ENCODE data around the gene DYNLL2. TPM values are rescaled to one million over a fixed set of nuclear protein-coding genes. Genes with fewer than 3 reads are reported as not detected.
A peak's percentile ranks its signal among the peaks of the same experiment; 100 is the strongest.
"Not testable (repeated sequence)": the region's sequence is repeated elsewhere in the genome, so short reads cannot be mapped to it uniquely, and the experiment has no call there.

The DYNLL2 gene
- total RNA-seq (2014; rRNA removed; shearing (Covaris generic)) = 14.4 and 16.0 TPM in 2 replicates

DNA sequence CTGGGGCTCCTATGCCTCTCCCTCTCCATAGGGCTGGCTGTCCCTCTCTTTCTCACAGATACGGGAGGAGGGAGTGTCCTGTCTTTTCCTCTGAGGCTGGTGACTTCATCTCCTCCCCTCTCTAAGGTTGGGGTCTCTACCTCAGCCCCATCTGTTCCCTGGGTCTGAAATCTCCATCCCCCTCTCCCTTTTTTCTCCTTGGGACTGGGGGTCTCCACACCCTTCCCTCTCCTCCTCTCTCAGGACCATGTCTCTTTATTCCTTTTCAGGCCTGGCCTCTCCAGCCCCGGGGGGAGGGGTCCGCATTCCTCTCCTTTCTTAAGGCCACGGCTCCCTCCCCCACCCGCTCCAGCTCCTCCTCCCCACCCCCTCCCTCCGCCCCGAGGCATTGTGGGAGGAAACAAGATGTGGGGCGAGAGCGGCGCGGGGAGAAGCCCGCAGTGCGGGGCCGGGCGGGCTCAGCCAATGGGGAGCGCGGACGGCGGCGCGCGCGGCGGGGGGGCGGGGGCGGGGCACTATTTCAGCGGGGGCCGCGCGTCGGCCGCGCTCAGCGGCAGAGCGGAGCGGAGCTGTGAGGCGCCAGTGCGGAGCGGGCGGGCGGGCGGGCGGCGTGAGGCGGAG, at the start of gene DYNLL2:
Gene DYNLL2 (plus strand): TSS at position 550 of the 621 bp plus-strand sequence. CDS start 3,672 bp downstream, outside the sequence.
- no peaks in the 10 kb centered on the region for H3K9me3 ChIP-seq (replicated peaks)
- no peaks in the 10 kb centered on the region; the same call in 1 of the 2 replicates for H3K27me3 ChIP-seq
- H3K27ac ChIP-seq = peak within 1 kb of the TSS; percentile 55
- peak within 1 kb of the TSS; percentile 90 for H3K4me3 ChIP-seq
- peak; percentile 94 to 95 for DNase-seq
- peaks cover 23% of the 10 kb centered on the region for H3K36me3 ChIP-seq
- H3K4me1 ChIP-seq = peaks cover 11% of the 10 kb centered on the region; the same call in 1 of the 2 replicates

DNA sequence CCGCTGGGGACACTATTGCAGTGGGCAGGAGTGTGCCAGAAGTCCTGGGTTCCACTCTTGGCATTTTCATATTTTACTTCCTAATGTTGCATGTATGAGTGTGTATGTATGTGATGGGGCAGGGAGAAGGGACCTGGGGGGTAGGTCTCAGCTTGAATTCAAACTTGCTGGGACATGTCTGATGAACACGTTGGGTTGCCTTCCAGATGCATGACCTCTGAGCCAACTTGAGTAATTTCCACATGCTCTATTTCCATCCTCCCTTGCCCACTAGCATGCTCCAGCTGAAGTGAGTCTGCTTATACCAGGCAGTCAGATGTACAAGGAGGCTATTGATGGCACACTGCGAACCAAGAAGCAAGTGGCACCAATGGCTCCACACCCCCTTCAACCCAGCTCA, 43.2 kb upstream of the DYNLL2 start:
- H3K27ac ChIP-seq = no peak overlapping the region
- no peaks in the 10 kb centered on the region for H3K4me1 ChIP-seq
- no peaks in the 10 kb centered on the region for H3K27me3 ChIP-seq
- no peaks in the 10 kb centered on the region for H3K9me3 ChIP-seq (replicated peaks)
- DNase-seq = no peak
- no peaks in the 10 kb centered on the region for H3K36me3 ChIP-seq
- H3K4me3 ChIP-seq = no peak overlapping the region

DNA sequence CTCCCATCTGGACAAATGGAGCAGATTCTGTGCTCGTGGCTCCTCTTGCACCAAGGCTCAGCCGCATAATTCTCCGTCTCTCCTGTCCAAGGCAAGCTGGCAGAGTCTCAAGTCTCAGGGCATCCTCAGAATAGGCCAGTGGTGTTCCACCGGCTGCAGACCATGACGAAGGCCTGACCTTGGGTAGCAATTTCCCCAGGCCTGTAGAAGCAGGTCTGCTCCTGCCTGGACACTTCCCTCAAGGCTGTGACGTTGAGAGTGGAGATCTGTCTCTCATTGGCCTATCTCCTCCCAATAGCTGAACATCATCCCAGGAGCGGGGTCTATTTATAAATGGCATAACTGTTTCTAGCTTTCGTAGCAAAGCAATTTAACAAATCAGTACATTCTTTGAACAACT, 42.8 kb upstream of the DYNLL2 start:
- no peaks in the 10 kb centered on the region for H3K9me3 ChIP-seq (replicated peaks)
- no peaks in the 10 kb centered on the region for H3K36me3 ChIP-seq
- no peak overlapping the region for H3K27ac ChIP-seq
- H3K4me1 ChIP-seq = no peaks in the 10 kb centered on the region
- H3K27me3 ChIP-seq = no peaks in the 10 kb centered on the region
- H3K4me3 ChIP-seq = no peak overlapping the region
- DNase-seq = no peak

DNA sequence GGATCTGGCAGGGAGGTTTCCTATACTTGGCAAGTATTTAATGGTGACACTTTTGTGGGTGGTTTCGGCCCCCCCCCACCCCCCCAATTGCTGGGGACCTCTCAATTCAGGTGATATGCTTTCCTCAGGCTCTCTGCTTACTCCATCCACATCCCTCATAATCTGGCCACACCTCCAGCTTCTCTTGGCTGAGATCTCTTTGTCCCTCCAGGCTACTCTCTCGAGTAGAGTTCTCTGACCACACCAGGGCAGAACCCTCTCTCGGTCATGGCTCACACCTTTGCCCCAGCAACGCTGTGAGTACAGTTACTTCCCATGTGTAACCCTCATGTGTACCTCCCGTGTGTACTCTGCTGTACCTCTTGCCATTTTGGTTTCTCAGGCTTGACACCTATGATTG, 42.1 kb upstream of the DYNLL2 start:
- no peaks in the 10 kb centered on the region for H3K4me1 ChIP-seq
- H3K27ac ChIP-seq = no peak overlapping the region
- H3K36me3 ChIP-seq = no peaks in the 10 kb centered on the region
- no peaks in the 10 kb centered on the region for H3K27me3 ChIP-seq
- H3K4me3 ChIP-seq = no peak overlapping the region
- no peak for DNase-seq
- H3K9me3 ChIP-seq (replicated peaks) = no peaks in the 10 kb centered on the region

DNA sequence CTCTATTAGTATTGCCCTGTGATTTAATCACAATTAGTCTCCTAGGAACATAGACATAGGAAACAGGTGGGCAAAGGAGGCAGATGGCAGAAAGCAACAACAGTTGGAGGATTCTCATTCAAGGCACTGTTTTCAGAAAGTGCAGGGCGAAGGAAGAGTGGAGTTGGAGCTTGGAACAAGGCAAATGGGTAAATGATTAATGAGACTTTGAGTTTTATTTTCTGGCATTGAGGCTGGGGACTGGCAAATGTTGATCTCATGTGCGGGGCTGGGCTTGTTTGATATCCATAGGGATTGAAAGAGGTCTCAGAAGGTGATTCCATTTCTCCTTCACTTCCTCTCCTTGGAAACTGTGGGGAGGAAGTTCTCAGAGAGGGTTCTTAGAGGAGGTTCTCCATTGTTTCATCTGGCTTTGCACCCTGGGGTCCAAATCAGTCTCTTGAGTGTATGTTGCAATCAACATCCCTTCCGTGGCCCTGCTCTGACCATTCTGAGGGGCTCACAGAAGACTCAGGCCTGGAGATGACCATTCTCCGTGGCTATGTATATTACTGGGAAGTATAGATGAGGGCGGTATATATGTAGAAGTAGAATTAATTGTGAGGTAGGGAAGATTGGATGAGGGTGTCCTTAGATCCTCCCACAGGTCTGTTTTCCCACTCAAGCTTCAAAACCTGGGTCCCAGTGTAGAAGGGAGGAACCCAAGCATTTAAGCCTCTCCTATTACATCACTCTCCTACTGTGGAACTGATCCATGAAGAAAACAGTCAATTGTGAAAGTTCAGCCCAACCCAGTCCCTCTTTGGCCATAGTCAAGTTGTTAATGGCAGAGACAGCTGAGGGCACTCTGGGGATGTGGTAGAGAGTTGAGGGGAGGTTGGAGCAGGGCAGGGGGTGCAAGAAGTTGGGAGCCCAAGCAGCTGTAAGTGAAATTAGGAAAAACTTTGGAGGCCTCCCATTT, 39.7 kb upstream of the DYNLL2 start:
- DNase-seq = no peak

DNA sequence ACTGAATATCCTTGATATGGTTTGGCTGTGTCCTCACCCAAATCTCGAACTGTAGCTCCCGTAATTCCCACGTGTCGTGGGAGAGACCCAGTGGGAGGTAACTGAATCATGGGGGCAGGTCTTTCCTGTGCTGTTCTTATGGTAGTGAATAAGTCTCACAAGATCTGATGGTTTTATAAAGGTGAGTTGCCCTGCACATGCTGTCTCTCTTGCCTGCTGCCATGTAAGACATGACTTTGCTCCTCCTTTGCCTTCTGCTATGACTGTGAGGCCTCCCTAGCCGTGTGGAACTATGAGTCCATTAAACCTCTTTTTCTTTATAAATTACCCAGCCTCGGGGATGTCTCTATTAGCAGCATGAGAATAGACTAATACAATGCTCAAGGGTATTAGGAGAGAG, 39.0 kb upstream of the DYNLL2 start:
- not testable (repeated sequence) for H3K27ac ChIP-seq; H3K4me3 ChIP-seq; H3K9me3 ChIP-seq (replicated peaks); H3K36me3 ChIP-seq; DNase-seq; H3K4me1 ChIP-seq; H3K27me3 ChIP-seq

More for the DNA sequence above, 39.7 kb upstream of the DYNLL2 start:
- no peaks in the 10 kb centered on the region for H3K9me3 ChIP-seq (replicated peaks)
- no peak overlapping the region for H3K4me3 ChIP-seq
- H3K4me1 ChIP-seq = no peaks in the 10 kb centered on the region
- no peaks in the 10 kb centered on the region for H3K36me3 ChIP-seq
- no peaks in the 10 kb centered on the region for H3K27me3 ChIP-seq
- no peak overlapping the region for H3K27ac ChIP-seq

DNA sequence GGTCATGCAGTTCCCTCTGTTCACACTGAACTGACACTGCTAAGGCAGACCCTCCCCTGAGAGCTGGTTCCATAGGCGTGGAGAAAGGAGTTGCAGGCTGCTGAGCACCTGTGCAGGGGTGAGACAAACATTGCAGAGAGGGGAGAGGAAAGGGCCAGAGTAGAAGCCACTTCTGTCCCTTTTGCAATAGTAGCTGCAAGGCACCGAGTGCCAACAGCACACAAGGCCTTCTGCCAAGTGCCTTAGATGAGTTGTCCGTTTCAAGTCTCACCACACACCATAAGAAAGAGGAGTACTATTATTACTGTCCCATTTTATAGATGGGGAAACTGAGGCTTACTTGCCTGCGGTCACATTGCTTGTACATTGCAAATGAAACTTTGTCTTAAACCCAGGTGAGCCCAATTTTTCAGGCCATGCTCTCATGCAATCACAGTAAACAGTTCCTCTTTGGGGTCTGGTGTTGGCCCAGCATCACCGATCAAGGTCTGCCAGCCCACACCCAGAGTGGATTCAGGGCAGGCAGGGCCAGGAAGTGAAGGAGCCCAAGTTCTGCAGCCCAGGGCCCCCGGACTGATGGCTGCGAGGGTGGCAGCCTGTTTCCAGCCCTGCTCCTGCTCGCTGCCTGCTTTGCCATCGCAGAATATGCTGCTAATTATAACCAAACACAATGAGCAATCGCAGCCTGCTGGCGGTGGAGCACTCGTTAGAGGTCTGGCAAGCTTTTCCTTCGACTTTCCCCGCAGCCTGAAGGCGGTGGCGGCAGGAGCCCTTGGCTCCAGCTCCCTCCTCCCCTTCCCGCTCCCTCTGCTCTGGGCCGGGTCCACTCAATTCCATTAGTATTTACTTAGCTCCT, 36.8 kb upstream of the DYNLL2 start:
- Histone ChIP-seq H3K27ac (no peak overlapping the region), H3K4me3 (no peak overlapping the region), H3K9me3 (replicated peaks) (no peaks in the 10 kb centered on the region), H3K36me3 (no peaks in the 10 kb centered on the region), H3K27me3 (no peaks in the 10 kb centered on the region), H3K4me1 (peaks cover 3% of the 10 kb centered on the region; the same call in 1 of the 2 replicates)
- DNase-seq = no peak

DNA sequence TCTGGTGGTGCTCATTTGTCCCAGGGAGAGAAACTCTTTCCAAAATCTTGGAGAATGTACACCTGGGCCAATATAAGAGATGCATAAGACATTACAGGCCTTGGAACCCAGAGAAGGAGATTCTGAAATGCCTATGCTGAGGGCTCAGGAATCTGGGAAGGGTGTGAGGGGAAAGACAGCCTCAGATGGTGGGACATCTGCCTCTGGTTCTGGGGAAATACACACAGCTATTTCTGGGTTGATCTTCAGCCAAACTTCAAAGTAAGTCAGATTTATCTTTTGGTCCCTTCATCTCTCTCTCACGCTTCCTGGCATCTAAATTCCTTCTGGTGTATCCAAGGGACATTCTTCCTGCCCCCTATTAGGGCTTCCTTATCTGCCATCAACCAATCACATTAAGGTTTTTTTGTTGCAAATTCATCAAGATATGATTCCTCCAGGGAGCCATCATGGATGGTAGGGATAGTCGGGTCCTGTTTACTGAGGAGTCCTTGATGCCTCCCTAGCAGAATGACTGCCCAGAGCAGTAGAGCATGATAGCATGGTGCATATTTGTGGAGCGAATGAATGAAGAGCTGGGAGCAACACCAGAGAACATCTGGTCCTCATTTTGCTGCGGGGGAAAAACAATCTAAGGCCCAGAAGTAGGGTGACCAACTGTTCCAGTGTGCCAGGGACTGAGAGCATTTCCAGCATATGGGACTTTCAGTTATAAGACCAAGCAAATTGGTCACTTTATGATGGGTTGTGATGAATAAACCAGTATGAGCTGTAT, 35.7 kb upstream of the DYNLL2 start:
- H3K36me3 ChIP-seq = no peaks in the 10 kb centered on the region
- no peak for DNase-seq
- H3K27ac ChIP-seq = no peak overlapping the region
- peaks cover 5% of the 10 kb centered on the region; the same call in 1 of the 2 replicates for H3K4me1 ChIP-seq
- H3K9me3 ChIP-seq (replicated peaks) = no peaks in the 10 kb centered on the region
- H3K27me3 ChIP-seq = no peaks in the 10 kb centered on the region
- no peak overlapping the region for H3K4me3 ChIP-seq

DNA sequence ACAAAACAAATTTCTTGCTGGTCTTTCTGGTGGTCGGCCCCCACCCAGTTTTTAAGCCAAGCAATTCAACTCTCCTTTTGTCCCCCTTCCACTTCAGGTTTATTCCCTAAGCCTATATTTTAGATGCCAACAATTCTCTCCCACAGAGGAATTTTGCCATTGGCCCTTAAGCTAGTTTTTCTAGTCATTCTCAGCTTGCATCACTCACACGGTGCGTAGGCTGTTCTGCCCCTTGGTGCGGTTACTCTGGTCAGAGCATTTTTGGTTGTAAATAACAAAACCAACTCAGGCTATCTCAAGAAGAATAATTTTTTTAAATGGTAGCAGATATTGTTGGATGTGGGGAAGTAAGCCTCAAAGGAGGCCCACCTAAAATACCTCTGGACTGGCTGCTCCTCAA, 33.7 kb upstream of the DYNLL2 start:
- Histone ChIP-seq H3K27me3 (no peaks in the 10 kb centered on the region), H3K27ac (no peak overlapping the region), H3K36me3 (no peaks in the 10 kb centered on the region), H3K9me3 (replicated peaks) (no peaks in the 10 kb centered on the region), H3K4me1 (peaks cover 5% of the 10 kb centered on the region; the same call in 1 of the 2 replicates), H3K4me3 (no peak overlapping the region)
- no peak for DNase-seq

DNA sequence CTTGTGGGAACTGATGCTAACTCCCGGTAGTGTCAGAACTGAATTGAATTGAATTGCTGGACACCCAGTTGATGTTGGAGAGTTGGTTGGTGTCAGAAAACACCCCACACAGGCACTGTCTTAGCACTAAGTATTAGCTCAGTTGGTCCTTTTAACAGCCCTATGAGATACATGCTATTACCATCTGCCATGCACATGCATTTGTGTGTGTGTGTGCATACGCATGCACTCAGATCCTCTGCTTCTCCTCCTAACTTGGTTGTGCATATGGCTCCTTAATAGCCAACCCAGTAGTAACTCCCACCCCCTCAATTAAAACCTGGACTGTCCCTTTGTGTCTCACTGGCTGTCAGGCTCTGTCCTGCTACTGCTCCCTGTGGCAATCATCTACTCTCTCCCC, 32.3 kb upstream of the DYNLL2 start:
- no peak overlapping the region for H3K27ac ChIP-seq
- DNase-seq = no peak

DNA sequence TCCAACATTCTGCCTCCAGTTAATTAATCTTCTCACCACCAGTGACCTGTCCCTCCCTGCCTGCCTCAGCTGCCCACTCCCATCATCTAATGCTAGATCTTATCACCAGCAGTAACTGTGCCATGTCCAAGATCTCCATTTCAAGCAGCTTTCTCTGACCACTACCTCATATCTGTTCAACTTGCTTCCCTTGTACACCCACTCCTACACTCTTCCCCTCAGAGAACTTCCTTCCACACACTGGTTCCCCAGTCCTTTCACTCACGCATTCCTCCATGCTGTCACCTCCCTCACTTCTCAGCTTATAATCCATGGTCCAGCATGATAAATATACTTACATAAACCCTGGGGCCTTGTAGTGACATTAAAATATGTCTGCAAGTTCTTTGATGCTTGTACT, 31.8 kb upstream of the DYNLL2 start:
- no peaks in the 10 kb centered on the region for H3K27me3 ChIP-seq
- H3K27ac ChIP-seq = no peak overlapping the region
- H3K36me3 ChIP-seq = no peaks in the 10 kb centered on the region
- H3K9me3 ChIP-seq (replicated peaks) = no peaks in the 10 kb centered on the region
- H3K4me3 ChIP-seq = no peak overlapping the region
- H3K4me1 ChIP-seq = peaks cover 5% of the 10 kb centered on the region; the same call in 1 of the 2 replicates
- DNase-seq = no peak

More for the DNA sequence above, 32.3 kb upstream of the DYNLL2 start:
- Histone ChIP-seq H3K27me3 (no peaks in the 10 kb centered on the region), H3K4me3 (no peak overlapping the region), H3K4me1 (peaks cover 5% of the 10 kb centered on the region; the same call in 1 of the 2 replicates), H3K36me3 (no peaks in the 10 kb centered on the region), H3K9me3 (replicated peaks) (no peaks in the 10 kb centered on the region)

DNA sequence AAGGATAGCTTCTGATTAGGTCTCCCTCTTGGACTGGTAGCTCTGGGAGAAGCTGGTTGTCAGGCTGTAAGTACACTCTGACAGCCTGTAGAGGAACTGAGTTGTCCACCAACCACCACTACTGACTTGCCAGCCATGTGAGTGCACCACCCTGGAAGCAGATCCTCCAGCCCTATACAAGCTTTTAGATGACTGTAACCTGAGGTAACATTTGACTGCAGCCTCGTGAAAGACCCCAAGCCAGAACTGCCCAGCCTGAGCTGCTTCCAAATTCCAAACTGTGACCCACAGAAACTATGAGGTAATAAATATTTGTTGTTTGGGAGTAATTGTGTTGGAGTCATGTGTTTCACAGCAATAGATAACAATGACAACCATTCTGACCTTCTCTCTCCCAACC, 30.8 kb upstream of the DYNLL2 start:
- no peaks in the 10 kb centered on the region for H3K27me3 ChIP-seq
- no peak for DNase-seq
- no peaks in the 10 kb centered on the region for H3K9me3 ChIP-seq (replicated peaks)
- H3K4me3 ChIP-seq = no peak overlapping the region
- no peak overlapping the region for H3K27ac ChIP-seq
- H3K4me1 ChIP-seq = peaks cover 5% of the 10 kb centered on the region; the same call in 1 of the 2 replicates
- H3K36me3 ChIP-seq = no peaks in the 10 kb centered on the region

DNA sequence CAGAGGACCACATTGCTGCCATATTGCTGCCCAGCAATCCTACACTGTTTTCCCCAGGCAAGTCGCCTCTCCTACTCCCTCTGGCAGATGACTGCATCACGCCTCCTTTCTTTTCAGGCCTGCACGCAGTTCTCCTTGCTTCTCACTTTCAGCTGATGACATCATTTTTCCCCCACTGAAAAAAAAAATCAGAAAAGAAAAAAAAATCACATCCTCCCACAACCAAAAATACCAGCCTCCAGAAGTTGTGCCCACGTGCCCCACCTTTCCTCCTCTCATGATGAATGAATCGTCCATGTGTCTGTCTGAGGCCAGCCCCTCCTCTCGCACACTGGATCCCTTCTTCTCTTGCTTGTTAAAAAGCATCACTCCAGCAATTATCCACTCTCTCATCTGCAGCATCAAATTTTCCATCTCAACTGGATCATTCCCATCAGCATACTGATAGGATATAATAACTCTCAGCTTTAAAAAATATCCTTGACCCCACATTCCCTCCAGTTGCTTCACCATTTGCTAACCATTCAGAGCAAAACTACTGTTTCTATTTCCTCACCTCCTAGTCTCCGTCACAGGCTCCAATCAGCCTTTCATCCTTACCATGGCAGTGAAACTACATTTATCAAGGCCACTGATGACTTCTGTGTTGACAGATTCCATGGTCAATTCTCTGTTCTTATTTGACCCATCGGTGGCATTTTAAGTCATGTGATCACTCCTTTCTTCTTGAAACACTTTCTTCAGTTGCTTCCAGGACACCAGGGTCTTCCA, 30.1 kb upstream of the DYNLL2 start:
- H3K4me3 ChIP-seq = no peak overlapping the region
- no peak for DNase-seq
- H3K36me3 ChIP-seq = no peaks in the 10 kb centered on the region
- no peaks in the 10 kb centered on the region for H3K27me3 ChIP-seq
- H3K9me3 ChIP-seq (replicated peaks) = no peaks in the 10 kb centered on the region
- no peak overlapping the region for H3K27ac ChIP-seq
- H3K4me1 ChIP-seq = peaks cover 5% of the 10 kb centered on the region; the same call in 1 of the 2 replicates
